Measurements from ENCODE around the gene PRCC.

- no peak for TF ChIP-seq POLR2AphosphoS5 (IDR thresholded peaks at IDR 0.05; ENCODE audit: low read depth, low read length)
- TF ChIP-seq REST (IDR thresholded peaks at IDR 0.05; ENCODE audit: insufficient read depth in 1 of 2, low read depth in 2 of 2, low read length in 2 of 2), result no peak
- TF ChIP-seq SIN3A (IDR thresholded peaks at IDR 0.05; ENCODE audit: borderline replicate concordance, insufficient read depth, low read length), result no peak
Measured at GRCh38 chr1:156795374-156795733, 28.0 kb downstream of the PRCC start.
